ENCODE data around the gene TFF1.

- TF ChIP-seq, protein P1, sequence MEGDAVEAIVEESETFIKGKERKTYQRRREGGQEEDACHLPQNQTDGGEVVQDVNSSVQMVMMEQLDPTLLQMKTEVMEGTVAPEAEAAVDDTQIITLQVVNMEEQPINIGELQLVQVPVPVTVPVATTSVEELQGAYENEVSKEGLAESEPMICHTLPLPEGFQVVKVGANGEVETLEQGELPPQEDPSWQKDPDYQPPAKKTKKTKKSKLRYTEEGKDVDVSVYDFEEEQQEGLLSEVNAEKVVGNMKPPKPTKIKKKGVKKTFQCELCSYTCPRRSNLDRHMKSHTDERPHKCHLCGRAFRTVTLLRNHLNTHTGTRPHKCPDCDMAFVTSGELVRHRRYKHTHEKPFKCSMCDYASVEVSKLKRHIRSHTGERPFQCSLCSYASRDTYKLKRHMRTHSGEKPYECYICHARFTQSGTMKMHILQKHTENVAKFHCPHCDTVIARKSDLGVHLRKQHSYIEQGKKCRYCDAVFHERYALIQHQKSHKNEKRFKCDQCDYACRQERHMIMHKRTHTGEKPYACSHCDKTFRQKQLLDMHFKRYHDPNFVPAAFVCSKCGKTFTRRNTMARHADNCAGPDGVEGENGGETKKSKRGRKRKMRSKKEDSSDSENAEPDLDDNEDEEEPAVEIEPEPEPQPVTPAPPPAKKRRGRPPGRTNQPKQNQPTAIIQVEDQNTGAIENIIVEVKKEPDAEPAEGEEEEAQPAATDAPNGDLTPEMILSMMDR (conservative IDR thresholded peaks at IDR 0.05; ENCODE audit: low read depth, low read length): no peak
- no peak for TF ChIP-seq EZH2 (IDR thresholded peaks at IDR 0.05; ENCODE audit: low read length, unreplicated experiment)
- no peak for TF ChIP-seq EZH2phosphoT487 (IDR thresholded peaks at IDR 0.05; ENCODE audit: borderline replicate concordance, low read length)
Observed at GRCh38 chr21:42407476-42407875, 41.1 kb upstream of the TFF1 start.

All from PC-3 (cell line).